Prostate gland (tissue), 2 donors: ENCODE results near the gene PANX2. TPM values are rescaled to one million over a fixed set of nuclear protein-coding genes. Genes with fewer than 3 reads are reported as not detected.

Source experiments
- DNase-seq: peaks from one replicate; pipeline ENCODE4 v3.0.0-alpha.2; 2019; ENCODE audit warnings: low spot score
- H3K27ac ChIP-seq, 2 donors: fragments of 200-600 bp; sonication (generic); 2 replicates each; pipeline ENCODE4 v1.5.1; 2017 to 2019
- H3K27me3 ChIP-seq: fragments of 200-600 bp; sonication (generic); replicated peaks from 2 replicates; pipeline ENCODE4 v1.5.1; 2019; ENCODE audit not compliant: insufficient read depth
- H3K36me3 ChIP-seq, 2 donors: fragments of 200-600 bp; sonication (generic); 1 replicate in 1 of 2; 2 replicates in 1 of 2; pipeline versions ENCODE4 v1.5.1 to v1.8.1; 2017 to 2019
- H3K4me1 ChIP-seq: fragments of 200-600 bp; sonication (generic); replicated peaks from 2 replicates; pipeline ENCODE4 v1.5.1; 2019
- H3K4me3 ChIP-seq, 2 donors: fragments of 200-600 bp; sonication (generic); 2 replicates each; pipeline ENCODE4 v1.5.1; 2017 to 2019
- H3K9me3 ChIP-seq: fragments of 200-600 bp; sonication (generic); 2 replicates; pipeline ENCODE4 v1.5.1; 2017
- CTCF ChIP-seq, 4 experiments: fragments of 200-600 bp in 2 of 4; fragments of 450-650 bp in 2 of 4; sonication (generic) in 2 of 4; IDR thresholded peaks; 1 replicate in 3 of 4; 2 replicates in 1 of 4; pipeline ENCODE4 v1.5.1; 2016 to 2019; ENCODE audit warnings: antibody characterized with exemption in 4 of 4, mild to moderate bottlenecking in 2 of 4, moderate library complexity in 2 of 4
- POLR2A ChIP-seq: fragments of 450-650 bp; IDR thresholded peaks from one replicate; pipeline ENCODE4 v1.6.1; 2016; ENCODE audit warnings: antibody characterized with exemption, mild to moderate bottlenecking
- POLR2AphosphoS5 ChIP-seq: sonication (generic); formaldehyde crosslinking; IDR thresholded peaks from one replicate; pipeline ENCODE4 v1.6.1; 2017; ENCODE audit warnings: antibody characterized with exemption
- WGBS: methylation state at CpG from one replicate; pipeline ENCODE4 v1.1.5; 2018; 5-methylcytosine and 5-hydroxymethylcytosine counted together
- intact Hi-C: fragments of 100-400 bp; cut with DNase I; formaldehyde crosslinking; loops from one replicate; pipeline ENCODE4 v1.14.2; 2022
- total RNA-seq, 2 donors: library from RNA; depleted of rRNA; stranded (reverse); fragments of >200 nt; gene quantifications; one replicate each; pipeline ENCODE4 v1.1.0, GENCODE V29; 2016

PANX2 gene
- total RNA-seq, 2 donors from 2014 or later, result 7.5 to 9.5 TPM

DNA sequence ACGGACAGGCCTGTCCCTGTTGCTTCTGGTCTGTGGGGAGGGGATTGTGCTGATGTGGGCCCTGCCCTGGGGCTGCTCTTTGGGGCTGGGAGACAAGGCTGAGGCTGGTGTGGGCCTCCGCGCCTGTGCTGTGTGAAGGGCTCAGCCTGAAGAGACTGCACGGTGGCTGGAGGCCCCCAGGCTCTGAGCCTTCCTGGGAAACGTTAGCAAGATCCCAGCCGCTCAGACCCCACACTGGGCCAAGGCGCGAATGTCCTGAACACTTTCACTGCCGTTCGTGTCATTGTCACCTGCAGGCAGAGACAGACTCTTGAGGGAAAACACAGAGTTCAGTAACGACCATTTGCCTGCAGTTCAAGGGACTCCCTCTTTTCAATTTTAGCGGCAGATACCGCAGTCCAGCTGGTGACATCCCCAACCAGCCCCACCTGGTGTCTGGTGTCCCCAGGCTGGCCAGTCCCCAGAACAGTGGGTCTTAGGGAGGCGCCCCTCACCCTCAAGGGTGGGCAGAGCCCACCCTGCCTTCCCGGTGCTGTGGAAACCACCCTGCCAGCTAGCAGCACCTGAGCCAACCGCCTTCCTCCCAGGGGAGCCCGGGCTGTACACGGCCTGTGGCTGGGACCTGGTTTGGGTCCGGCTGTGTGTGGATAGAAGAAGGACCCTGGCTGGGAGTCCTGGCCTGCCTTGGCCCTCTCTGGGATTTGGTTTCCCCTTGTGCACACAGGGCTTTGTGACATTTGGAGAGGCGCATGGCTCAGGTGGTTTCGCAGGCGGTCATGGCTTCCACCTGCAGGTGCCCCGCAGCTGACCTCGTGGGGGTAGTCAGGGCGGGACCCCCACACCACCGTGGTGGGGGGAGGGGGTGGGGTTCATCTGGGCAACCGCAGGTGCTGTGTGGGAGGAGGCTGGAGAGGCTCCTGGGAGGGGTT, 5.7 kb downstream of the PANX2 start:
- Histone ChIP-seq H3K27ac (no peak overlapping the region), H3K4me1 (no peaks in the 10 kb centered on the region), H3K36me3 (no peaks in the 10 kb centered on the region), H3K9me3 (no peaks in the 10 kb centered on the region), H3K27me3 (no peaks in the 10 kb centered on the region), H3K4me3 (no peak overlapping the region)
- no peak for DNase-seq
- TF ChIP-seq POLR2AphosphoS5 (no peak), POLR2A (no peak), CTCF (IDR thresholded peaks at IDR 0.05) (no peak)
- 76% methylated on average over 23 of the region's 27 CpGs for WGBS
- intact Hi-C loops, result no loop called here

DNA sequence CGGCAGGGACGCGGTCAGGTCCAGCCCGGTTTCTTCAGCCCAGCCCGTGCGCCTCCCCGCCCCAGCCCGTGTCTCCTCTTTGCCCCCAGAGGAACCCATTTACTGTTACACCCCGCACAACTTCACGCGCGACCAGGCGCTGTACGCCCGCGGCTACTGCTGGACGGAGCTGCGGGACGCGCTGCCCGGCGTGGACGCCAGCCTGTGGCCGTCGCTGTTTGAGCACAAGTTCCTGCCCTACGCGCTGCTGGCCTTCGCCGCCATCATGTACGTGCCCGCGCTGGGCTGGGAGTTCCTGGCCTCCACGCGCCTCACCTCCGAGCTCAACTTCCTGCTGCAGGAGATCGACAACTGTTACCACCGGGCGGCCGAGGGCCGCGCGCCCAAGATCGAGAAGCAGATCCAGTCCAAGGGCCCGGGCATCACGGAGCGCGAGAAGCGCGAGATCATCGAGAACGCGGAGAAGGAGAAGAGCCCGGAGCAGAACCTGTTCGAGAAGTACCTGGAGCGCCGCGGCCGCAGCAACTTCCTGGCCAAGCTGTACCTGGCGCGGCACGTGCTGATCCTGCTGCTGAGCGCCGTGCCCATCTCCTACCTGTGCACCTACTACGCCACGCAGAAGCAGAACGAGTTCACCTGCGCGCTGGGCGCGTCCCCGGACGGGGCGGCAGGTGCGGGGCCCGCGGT, 6.5 kb downstream of the PANX2 start:
- H3K4me1 ChIP-seq, result no peaks in the 10 kb centered on the region
- H3K4me3 ChIP-seq, result no peak overlapping the region
- DNase-seq, result no peak
- 96% methylated on average over 76 of the region's 76 CpGs for WGBS
- intact Hi-C loops, result no loop called here
- no peaks in the 10 kb centered on the region for H3K9me3 ChIP-seq
- TF ChIP-seq CTCF (IDR thresholded peaks at IDR 0.05) (no peak), POLR2A (no peak), POLR2AphosphoS5 (no peak)
- no peaks in the 10 kb centered on the region for H3K36me3 ChIP-seq
- H3K27me3 ChIP-seq, result no peaks in the 10 kb centered on the region
- H3K27ac ChIP-seq, result no peak overlapping the region

GRCh38 chr22:50177537-50178470, 7.3 kb downstream of the PANX2 start:
- Histone ChIP-seq H3K4me1 (no peaks in the 10 kb centered on the region), H3K9me3 (no peaks in the 10 kb centered on the region), H3K36me3 (no peaks in the 10 kb centered on the region), H3K27me3 (no peaks in the 10 kb centered on the region), H3K27ac (no peak overlapping the region), H3K4me3 (no peak overlapping the region)
- WGBS, result 79% methylated on average over 78 of the region's 98 CpGs
- TF ChIP-seq POLR2AphosphoS5 (no peak), POLR2A (no peak), CTCF (IDR thresholded peaks at IDR 0.05) (no peak)
- DNase-seq, result no peak
- intact Hi-C loops, result no loop called here

GRCh38 chr22:50178471-50178864, 7.9 kb downstream of the PANX2 start:
- H3K27me3 ChIP-seq, result no peaks in the 10 kb centered on the region

More at GRCh38 chr22:50178471-50178864, 7.9 kb downstream of the PANX2 start:
- intact Hi-C loops, result no loop called here
- no peak overlapping the region for H3K27ac ChIP-seq
- H3K4me1 ChIP-seq, result no peaks in the 10 kb centered on the region
- DNase-seq, result no peak
- H3K36me3 ChIP-seq, result no peaks in the 10 kb centered on the region
- TF ChIP-seq CTCF (IDR thresholded peaks at IDR 0.05), result no peak
- TF ChIP-seq POLR2A, result no peak
- TF ChIP-seq POLR2AphosphoS5, result no peak
- 68% methylated on average over 20 of the region's 22 CpGs for WGBS
- no peaks in the 10 kb centered on the region for H3K9me3 ChIP-seq
- H3K4me3 ChIP-seq, result no peak overlapping the region
